Peyer's patch (tissue), 4 donors: ENCODE results near the gene LIPM.

ENCODE experiments used
- CTCF ChIP-seq, 6 experiments: fragments of 450-650 bp in 4 of 6; fragments of 200-600 bp in 2 of 6; sonication (generic) in 1 of 6; IDR thresholded peaks; one replicate each; pipeline ENCODE4 v1.5.1; 2017 to 2019; ENCODE audit warnings: antibody characterized with exemption in 6 of 6, mild to moderate bottlenecking in 3 of 6, moderate library complexity in 1 of 6
- POLR2A ChIP-seq, 2 donors: fragments of 450-650 bp; IDR thresholded peaks; one replicate each; pipeline ENCODE4 v1.5.1; 2017; ENCODE audit warnings: antibody characterized with exemption in 2 of 2, mild to moderate bottlenecking in 2 of 2, moderate library complexity in 2 of 2

DNA sequence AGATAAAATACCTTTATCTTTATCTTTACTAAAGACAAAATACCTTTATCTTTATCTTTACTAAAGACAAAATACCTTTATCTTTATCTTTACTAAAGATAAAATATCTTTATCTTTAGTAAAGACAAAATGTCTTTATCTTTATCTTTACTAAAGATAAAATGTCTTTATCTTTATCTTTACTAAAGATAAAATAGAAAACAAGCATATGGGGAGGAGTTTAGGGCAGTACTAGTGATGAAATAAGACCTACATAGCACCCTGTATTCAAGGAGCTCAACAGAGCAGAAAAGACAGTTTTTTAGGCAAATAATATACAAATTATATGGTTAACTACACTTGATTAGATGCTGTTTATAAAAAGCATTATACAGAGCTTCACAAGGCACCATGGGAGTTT is 29.8 kb downstream of the LIPM start:
- no peak for TF ChIP-seq CTCF (IDR thresholded peaks at IDR 0.05)
- TF ChIP-seq POLR2A (IDR thresholded peaks at IDR 0.05) = no peak
